GM18909 (cell line): ENCODE results near the gene TMEM269.

Experiments
- ATAC-seq: cut with Tn5 transposase; IDR thresholded peaks from one replicate; pipeline ENCODE4 v1.9.1; 2021; ENCODE audit warnings: mild to moderate bottlenecking; ENCODE audit not compliant: unreplicated experiment, poor library complexity

Gene TMEM269

DNA sequence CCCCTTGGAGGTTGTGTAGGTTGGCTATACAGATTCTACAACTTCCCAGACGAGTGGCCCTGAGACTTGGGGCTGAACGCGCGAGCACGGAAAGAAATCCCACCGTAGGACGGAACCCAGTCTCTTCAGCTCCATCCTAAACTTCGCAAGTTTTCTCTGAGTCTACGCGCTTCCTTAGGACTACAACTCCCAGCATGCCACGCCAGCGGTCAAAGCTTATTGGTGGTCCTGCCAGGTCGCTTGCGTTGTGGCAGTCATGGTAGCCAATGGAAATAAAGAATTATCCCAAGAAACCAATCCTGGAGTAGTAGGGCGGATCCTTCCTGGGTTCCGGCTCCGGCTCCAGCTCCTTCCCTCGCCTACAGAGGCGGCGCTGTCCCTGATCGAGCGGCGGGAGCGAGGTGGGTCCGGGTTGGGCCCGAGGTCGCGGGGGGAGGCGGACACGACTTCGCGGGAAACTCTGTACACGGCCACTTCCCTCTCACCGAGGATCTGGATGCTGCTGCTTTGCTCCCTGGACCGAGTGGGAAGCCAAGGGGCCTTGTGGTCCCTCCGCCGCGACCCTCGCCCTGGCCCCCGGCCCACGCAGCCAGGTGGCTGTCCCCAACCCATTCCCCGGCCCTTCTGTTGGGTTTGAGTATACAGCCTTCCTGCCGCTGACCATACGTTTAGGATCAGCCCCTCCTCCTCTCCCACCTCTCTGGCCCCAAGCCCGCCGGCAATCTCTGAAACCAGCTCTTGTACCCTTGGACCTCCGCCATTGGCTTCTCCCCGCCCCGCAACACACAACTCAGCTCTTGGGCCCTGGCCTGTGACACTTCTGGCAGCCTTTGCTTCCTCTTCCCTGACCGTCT lies 61.7 kb downstream of the TMEM269 start, which contains the start of gene ZNF691:
Gene ZNF691, plus strand, starts transcription at position 357 of the 854 bp plus-strand sequence. CDS start 3,046 bp downstream, outside the sequence.
- peak; percentile 92 for ATAC-seq

DNA sequence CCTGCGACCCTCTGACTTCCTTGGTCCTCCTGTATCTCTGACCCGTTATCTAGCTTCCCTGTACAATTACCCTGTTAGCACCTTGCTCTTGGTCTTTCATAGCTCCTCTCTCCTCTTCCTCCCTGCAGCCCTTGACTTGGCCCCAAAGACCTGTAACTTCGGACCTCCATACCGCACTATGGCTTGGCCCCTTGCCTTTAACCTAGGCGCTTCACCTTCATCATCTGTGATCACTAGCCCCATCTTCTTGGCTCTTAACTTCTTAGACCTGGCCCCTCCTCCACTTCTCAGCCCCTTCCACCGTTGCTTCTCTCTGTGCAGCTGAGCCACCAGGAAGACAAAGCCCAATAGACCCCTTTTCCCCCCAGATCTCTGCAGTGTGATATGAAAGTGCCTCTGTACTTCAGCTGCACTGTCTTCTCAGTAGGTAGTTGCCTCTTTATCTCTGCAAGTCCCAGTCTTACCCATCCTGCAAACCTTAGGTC lies 62.4 kb downstream of the TMEM269 start:
- no peak for ATAC-seq

DNA sequence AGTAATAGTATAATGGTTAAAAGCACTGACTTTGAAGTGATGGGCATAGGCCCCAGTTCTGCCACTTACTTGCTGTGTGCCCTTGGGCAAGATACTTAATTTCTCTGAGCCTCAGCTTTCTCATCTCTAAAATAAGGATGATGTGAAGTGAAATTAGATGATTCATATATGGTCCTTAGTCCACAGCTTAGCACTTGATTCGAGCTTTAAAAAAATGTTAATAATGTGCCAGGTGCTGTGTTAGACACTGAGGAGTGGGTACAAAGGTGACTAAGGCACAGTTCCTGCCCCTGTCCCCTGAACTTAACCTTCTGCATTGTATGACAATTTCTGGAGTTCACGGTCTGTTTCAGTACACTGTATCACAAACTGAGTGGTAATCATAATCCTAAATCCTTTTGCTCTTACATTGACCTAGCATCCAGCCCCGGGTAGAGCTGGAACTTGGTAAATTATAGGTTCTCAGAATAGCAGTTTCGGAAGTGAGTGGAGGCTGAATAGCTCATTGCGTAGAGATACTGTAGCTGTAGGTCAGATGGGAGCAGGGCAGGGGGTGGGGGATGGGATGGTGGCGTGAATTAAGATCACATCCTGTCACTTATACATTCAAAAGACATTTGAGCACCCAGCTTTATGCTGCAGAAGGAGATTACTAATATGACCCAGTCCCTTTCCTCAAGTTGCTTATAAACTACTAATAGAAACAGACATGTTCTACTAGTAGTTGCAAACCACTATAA lies 63.1 kb downstream of the TMEM269 start:
- no peak for ATAC-seq

- no peak for ATAC-seq
Observed at GRCh38 chr1:42848823-42849537, 64.2 kb downstream of the TMEM269 start.

DNA sequence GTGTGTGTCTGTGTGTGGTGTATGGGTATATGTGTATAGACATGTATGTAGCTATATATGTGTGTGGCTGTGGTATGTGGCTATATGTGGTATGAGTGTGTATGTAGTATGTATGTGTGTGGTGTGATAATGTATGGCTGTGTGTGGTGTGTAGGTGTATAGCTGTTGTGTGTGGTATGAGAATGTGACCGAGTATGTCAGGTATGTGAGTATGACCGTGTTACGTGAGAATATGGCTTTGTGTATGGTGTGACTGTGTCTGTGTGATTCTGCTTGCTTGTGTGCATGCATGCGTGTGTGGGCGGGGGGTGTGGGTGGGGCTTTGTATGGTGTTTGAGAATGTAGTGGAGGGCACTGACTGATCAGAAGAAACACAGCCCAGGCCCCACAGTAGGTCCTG lies 65.2 kb downstream of the TMEM269 start:
- ATAC-seq: no peak
